ENCODE data around the gene SUFU. TPM values are rescaled to one million over a fixed set of nuclear protein-coding genes. Genes with fewer than 3 reads are reported as not detected.

Gene SUFU
- total and polyA plus RNA-seq, 2 donors (not counting 1 experiment from before 2014, with no cell fraction given): 4.8 to 13.3 TPM

DNA sequence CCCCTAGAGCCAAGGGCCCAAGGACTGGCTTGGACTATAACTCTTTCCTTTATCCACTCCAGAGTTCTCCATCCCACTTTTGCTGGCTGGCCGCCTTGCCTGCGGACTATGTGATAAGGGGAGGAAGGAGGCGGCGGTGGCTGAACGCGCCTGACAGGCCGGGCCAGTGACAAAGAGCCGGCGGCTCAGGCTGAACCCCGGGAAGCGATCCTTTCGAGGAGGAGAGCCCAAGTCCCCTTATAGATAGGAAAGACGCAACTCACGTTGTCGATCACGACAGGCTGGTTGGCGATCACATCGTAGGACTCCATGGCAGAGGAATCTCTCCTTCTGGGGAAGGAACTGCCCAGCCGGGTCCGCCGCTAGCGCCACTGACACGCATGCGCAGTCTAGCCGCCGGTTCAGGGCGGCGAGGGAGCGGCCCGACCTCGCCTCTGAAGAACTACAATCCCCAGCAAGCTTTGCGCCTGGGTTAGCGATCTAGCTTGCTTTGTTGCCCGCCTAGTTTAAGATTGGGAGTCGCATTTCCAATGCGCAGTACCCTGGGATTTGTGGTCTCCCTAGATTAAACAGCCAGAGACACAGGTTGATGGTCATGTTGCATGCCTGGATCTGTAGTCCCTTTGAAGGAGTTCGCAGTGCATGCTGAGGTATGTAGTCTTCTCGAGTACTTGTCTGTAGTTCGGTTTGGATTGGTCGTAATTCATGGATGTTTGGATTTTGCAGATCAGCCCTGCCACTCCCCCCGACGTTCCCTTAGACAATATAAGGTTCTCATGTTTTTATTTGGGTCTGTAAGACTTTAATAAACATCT lies 1.2 kb upstream of the SUFU start, which contains the start of gene ACTR1A:
Gene ACTR1A, minus strand, starts transcription at position 376 of the 815 bp plus-strand sequence. Its CDS starts 65 bp downstream, at position 311.
- ATAC-seq (ENCODE audit: low read depth) (peak; percentile 40), DNase-seq (peak; percentile 98)
- no peaks in the 10 kb centered on the region for H3K9me3 Mint-ChIP-seq (ENCODE audit: insufficient read depth)
- intact Hi-C loops (cut with micrococcal nuclease): loop anchor here (1.0 to 5.0 kb wide), 19 partner anchors 23 to 1590 kb away; partner anchors contain the start of genes ARL3, CUEDC2, ELOVL3 and GBF1
- peaks cover 24% of the 10 kb centered on the region for H3K4me1 Mint-ChIP-seq
- H3K27ac ChIP-seq (ENCODE audit: low read length in 2 of 2): peak within 1 kb of the TSS; percentile 77 to 78
- no peak for TF ChIP-seq EZH2 (IDR thresholded peaks at IDR 0.05; ENCODE audit: borderline replicate concordance, insufficient read depth, low read depth, low read length, poor library complexity, severe bottlenecking)
- TF ChIP-seq, protein P1, sequence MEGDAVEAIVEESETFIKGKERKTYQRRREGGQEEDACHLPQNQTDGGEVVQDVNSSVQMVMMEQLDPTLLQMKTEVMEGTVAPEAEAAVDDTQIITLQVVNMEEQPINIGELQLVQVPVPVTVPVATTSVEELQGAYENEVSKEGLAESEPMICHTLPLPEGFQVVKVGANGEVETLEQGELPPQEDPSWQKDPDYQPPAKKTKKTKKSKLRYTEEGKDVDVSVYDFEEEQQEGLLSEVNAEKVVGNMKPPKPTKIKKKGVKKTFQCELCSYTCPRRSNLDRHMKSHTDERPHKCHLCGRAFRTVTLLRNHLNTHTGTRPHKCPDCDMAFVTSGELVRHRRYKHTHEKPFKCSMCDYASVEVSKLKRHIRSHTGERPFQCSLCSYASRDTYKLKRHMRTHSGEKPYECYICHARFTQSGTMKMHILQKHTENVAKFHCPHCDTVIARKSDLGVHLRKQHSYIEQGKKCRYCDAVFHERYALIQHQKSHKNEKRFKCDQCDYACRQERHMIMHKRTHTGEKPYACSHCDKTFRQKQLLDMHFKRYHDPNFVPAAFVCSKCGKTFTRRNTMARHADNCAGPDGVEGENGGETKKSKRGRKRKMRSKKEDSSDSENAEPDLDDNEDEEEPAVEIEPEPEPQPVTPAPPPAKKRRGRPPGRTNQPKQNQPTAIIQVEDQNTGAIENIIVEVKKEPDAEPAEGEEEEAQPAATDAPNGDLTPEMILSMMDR (IDR thresholded peaks at IDR 0.05): no peak
- peak within 1 kb of the TSS; percentile 94 for H2AFZ ChIP-seq (ENCODE audit: insufficient read depth, low read depth, low read length, poor library complexity, severe bottlenecking)
- H3K4me3 Mint-ChIP-seq: no peak within 1 kb of the TSS
- no peaks in the 10 kb centered on the region for H3K27me3 ChIP-seq (replicated peaks in 1 of 4; ENCODE audit: control extremely low read depth in 1 of 4, control insufficient read depth in 3 of 4, insufficient read depth in 4 of 4, low read length in 3 of 4)
- peak within 1 kb of the TSS; percentile 91 for H3K9ac ChIP-seq (ENCODE audit: low read length)
- WGBS (ENCODE audit: insufficient coverage): under 1% methylated on average over 34 of the region's 42 CpGs
- peaks cover 77% of the 10 kb centered on the region for H3K79me2 ChIP-seq (ENCODE audit: control insufficient read depth, insufficient read depth, low read length)
- peaks cover 24 to 28% of the 10 kb centered on the region in 2 donors for H3K4me1 ChIP-seq (ENCODE audit: control insufficient read depth in 2 of 2, insufficient read depth in 2 of 2, low read length in 2 of 2)
- ChIA-PET POLR2A (interaction anchor here (1.0 to 2.2 kb wide), 8 partner anchors 9 to 211 kb away, joined by 3 to 10 read pairs (median 6); partner anchors contain the start of genes CUEDC2, FBXL15, NFKB2 and TRIM8), CTCF (interaction anchor here (0.6 to 7.8 kb wide), 14 partner anchors 9 to 333 kb away, joined by 3 to 110 read pairs (median 4); partner anchors contain the start of genes ARL3, FBXL15 and SFXN2)
- H4K20me1 ChIP-seq (ENCODE audit: control insufficient read depth, insufficient read depth, low read length, poor library complexity, severe bottlenecking): peaks cover 31% of the 10 kb centered on the region
- H3K27ac Mint-ChIP-seq: peak within 1 kb of the TSS; percentile 86
- peak within 1 kb of the TSS; percentile 100 for H3K4me2 ChIP-seq (replicated peaks; ENCODE audit: low read depth, low read length, poor library complexity, severe bottlenecking)
- H3K9me3 ChIP-seq (ENCODE audit: control extremely low read depth in 1 of 3, control insufficient read depth in 2 of 3, insufficient read depth in 1 of 3, low read length in 2 of 3): no peaks in the 10 kb centered on the region
- H3K36me3 ChIP-seq (replicated peaks in 1 of 2; ENCODE audit: control extremely low read depth in 1 of 2, control insufficient read depth in 1 of 2, extremely low read depth in 1 of 2, insufficient read depth in 2 of 2, low read length in 1 of 2): peaks cover 0 to 6% of the 10 kb centered on the region in 2 experiments
- H3K27me3 Mint-ChIP-seq: no peaks in the 10 kb centered on the region
- H3K4me3 ChIP-seq (ENCODE audit: control extremely low read depth in 1 of 5, extremely low read depth in 1 of 5, insufficient read depth in 1 of 5, low read depth in 2 of 5, low read length in 4 of 5): peak within 1 kb of the TSS; percentile 86 to 99 (median 92)

Measured in B cell (primary cell).